HG02870 (cell line): ENCODE results near the gene RDH5.
"Not testable (repeated sequence)": the region's sequence is repeated elsewhere in the genome, so short reads cannot be mapped to it uniquely, and the experiment has no call there.

Experiments used
- ATAC-seq: cut with Tn5 transposase; IDR thresholded peaks from one replicate; pipeline ENCODE4 v1.9.1; 2021; ENCODE audit warnings: mild to moderate bottlenecking, moderate library complexity; ENCODE audit not compliant: unreplicated experiment

The RDH5 gene

DNA sequence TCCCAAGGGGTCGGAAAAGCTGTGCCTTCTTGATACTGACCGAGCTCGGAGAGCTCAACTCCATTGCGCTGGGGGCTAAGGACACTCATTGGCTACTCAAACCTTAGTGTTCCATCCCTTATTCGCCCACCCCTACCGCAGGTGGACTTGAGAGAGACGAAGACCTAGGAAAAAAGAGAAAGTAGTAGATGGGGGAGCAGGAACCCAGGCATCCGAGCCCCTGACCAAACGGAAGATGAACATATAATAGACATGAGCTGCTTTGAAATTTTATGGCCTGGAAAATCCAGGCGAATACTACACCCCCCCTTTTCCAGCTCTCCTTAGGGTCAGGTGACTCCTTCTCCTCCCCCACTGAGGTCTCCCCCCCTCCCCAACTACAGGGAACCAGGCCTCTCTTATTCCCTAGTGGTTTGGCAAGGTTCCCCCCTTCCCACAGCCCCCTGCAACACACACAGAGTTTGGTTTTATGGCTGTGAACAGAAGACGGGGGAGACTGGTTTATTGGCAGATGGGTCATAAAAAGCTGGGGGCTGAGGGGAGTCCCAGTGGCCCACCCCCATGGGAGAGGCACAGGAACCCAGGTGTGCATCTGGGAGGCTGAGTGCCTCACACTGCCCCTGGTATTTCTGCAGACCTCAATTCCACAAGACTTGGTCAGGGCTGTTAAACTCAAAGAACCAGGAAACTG is 24.3 kb downstream of the RDH5 start:
- no peak for ATAC-seq

DNA sequence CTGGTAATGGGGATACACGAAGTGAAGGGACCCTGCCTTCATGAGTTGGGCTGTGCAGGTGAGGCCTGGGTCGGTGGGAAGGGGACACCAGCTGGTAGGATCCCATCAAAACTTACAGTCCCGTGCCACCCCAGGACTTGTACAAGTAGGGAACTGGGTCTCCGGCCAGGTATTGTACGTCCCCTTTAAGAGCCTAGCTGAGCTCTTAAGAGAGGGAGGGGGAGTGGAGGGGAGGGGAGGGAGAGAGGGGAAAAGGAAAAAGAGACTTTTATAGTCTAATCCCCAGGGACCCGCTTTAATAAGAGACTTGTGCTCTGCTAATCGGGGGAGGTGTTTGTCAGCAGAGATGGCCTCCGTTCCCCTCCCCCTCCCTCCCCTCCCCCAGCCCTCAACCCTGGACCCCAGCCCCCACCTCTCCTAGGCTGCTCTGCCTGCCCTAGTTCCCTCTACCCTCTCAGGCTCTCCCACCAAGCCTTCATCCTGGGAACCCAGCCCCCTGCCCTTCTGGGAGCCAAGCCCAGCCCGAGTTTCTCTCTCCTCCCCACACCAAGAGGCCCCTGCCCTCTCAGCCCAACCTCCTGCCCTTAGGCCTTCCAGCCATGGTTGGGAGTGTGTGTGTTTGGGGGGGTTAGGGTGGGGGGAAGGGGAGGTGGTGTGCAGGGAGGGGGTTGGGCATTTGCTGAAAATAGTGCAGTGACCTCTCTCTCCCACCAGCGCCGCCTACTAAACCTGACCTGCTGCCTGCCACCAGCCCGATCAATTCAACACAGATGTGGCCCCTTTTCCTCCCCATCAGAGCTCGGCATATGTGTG is 25.4 kb downstream of the RDH5 start:
- no peak for ATAC-seq

DNA sequence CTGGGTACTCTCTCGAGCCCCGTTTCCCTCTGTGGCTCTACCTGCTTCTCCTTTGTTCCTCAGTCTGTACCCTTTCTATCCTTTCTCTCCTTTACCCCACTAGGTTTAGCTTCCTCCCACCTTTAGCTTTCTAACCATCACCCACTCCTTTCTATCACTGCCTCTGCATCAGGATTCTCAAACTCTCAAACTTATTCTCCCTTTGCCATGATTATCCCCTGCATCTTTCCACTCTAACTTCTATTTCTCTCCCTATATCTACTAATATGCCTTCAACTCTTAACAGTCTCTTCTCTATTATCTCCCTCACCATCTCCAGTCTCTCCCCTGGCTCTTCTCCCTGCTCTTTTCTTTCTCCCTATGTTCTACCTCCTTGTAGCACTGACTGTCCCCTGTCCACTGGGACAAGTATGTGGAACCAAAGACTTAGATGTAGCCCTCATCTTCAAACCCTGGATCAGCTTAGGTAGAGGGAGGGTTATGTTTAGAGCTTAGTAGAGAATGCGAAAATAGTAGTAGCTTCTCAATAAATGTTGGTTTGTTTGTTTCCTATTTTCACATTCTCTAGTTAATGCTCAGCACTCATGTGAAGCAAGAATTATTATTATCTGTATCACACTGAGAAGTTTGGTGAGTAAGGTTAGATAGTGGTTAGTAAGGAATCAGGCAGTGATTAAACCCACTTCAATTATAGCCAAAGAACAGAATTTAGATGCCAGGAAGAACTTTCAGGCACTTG is 26.1 kb downstream of the RDH5 start:
- no peak for ATAC-seq

DNA sequence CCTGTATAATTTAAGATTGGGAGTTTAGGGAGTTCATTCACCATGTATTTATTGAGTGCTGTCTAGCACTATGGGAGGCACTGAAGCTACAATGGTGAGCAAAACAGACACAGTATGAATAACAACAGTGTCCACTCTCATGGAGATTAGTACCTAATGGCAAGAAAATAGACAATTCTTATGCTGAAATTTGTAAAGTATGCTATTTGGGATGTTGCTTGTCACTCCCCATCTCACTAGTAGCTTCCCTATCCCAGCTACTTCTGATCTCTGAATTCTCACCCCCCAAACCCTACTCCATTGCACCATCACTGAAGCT is 26.7 kb downstream of the RDH5 start:
- no peak for ATAC-seq

DNA sequence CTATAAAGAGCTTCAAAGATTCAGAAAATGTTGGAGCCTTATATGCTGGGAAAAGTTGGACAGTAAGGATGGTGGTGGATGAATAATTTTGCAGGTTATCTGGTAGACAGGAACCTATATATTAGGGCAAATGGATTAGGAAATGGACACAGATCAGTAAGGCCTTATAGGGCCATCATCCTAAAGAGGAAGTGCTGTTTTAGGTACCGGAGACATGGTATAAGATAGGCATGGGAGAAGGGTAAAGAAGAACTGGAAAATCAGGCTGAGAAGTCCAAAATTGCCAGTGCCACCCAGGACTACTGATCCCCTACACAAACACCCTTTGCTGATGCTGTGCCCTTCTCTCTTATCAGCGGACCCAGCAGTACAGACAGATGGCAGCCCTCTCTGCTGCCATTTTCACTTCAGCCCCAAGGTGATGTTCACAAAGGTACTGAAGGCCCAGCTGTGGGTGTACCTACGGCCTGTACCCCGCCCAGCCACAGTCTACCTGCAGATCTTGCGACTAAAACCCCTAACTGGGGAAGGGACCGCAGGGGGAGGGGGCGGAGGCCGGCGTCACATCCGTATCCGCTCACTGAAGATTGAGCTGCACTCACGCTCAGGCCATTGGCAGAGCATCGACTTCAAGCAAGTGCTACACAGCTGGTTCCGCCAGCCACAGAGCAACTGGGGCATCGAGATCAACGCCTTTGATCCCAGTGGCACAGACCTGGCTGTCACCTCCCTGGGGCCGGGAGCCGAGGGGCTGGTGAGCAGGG is 28.2 kb downstream of the RDH5 start:
- no peak for ATAC-seq

DNA sequence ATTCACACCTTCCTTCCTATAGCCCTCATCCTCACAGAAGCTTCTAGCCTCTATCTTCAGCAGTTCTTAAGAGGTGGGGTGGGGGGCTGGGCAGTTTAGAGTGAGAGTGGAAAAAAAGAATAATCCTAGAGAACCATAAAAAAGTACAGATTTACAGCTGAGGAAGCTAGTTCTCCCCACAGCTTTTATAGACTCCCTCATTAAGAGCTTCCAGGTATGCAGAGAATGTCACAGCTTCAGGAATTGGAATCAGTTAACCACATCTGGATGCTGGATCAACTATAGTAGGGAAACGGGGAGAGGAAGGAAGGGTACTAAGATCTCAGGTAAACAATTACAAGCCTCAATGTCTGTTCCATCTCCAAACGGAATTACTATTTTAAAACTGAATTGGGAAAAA is 35.1 kb downstream of the RDH5 start:
- ATAC-seq: no peak

DNA sequence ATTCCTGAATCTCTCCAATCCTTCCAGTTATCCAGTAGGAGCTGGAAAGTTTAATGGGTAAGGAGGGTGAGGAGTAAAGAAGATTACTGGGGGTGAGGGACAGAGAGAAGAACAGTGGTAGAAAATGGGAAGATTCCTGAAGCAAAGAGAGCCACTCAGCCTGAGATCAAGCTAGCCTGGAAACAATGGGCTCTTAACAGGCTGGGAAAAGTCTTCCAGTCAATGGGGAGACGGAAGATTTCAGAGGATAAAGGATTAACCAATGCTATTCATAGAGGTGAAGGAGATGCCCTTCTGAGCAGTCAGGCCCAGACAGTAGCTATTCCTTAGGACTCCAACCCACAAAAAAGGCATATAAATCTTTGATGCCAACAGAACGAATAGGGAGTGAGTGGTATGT is 37.5 kb downstream of the RDH5 start:
- ATAC-seq: no peak

DNA sequence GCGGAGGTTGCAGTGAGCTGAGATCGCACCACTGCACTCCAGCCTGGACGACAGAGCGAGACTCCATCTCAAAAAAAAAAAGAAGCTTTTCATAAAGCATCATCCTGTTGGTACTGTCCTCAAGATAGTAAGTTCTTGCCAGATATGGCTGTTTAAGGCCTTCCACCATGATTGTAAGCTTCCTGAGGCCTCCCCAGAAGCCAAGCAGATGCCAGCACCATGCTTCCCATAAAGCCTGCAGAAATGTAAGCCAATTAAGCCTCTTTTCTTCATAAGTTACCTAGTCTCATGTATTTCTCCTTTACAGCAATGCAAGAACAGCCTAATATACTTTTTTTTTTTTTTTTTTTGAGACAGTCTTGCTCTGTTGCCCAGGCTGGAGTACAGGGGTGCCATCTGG is 38.4 kb downstream of the RDH5 start:
- not testable (repeated sequence) for ATAC-seq

DNA sequence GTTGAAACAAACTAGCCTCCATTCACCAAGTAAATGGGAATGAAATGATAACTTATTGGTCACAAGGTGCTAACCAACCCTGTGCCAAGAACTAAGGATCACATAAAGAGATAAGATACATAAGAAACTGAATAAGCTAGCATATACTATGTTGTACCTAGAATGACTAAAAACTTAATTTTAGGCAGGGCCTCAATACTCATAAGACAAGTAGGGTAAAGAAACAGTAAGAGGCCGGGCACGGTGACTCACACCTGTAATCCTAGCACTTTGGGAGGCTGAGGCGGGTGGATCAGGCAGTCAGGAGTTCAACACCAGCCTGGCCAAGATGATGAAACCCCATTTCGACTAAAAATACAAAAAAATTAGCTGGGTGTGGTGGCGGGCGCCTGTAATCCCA is 40.5 kb downstream of the RDH5 start:
- ATAC-seq: no peak

DNA sequence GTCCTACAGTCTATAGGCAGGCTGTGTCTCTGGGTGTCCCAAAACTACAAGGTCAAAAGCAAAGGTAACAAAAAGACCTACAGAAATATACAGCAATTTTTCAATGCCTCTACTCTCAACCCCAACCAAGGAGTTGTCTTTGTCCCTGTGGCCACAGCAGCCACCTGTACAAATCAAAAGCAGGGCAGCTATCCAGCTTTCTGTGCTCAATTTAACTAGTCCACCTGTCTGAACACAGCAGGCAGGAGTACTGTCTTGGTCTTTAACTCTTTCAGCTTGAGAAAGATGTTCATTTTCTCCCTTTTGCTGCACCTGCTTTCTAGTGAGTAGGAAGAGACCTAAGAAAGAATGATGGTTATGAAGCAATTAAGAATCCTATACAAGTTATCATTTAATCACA is 42.5 kb downstream of the RDH5 start:
- no peak for ATAC-seq

DNA sequence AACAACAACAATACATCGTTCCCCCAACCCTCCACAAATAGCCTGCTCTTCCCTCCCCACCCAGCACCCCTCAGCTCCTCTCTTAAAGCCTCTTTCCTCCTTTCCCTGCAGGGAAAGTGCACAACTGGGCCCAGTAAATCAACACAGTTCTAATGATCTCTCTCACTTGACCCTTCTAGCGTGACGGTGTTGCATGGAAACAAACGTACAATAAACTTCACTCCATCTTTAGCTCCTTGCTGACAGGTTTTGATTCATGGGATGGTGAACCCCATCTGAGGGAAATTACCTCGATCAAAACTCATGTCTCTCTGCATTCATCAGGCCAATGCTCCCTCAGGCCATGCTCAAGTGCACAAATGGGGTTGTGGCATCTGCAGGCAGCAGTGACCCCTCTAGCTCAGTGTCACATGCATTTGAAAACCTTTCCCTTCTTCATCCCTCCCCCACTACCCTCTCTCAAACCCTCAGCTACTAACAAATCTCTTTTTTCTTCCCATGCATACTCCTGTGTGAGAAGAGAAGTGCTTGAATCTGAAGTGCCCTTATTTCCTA is 45.6 kb downstream of the RDH5 start:
- ATAC-seq: no peak

DNA sequence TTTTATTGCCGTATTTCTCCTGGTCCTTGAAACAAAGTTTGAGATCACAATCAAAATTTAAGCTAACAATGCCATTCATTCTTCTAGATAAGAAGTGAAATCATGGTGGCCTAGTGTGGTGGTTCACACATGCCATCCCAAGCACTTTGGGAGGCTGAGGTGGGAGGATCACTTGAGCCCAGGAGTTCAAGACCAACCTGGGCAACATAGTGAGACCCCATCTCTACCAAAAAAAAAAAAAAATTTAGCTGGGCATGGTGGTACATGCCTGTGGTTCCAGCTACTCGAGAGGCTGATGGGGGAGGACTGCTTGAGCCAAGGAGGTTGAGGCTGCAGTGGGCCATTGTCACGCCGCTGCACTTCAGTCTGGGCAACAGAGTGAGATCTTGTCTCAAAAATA is 47.0 kb downstream of the RDH5 start:
- ATAC-seq: no peak

DNA sequence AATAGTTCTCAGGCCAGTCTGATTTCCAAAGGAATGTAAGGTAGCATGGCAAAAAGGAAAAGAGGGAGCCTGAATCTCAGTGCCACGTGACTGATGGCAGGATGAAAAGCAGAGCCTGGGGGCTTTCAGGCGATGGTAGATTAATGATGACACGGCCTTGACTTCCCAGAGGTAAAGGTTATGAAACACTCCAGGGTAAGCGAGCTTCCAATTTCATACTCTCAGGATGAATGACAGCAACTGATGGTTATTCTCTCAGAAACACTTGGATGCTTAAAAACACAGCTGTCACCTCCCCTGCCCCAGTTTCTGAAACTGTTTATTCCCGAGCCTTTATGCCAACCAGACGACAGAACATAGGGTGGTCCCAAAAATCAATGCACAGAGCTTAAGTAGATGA is 51.5 kb downstream of the RDH5 start:
- ATAC-seq: no peak
